CD4-positive, CD25-positive, alpha-beta regulatory T cell (primary cell): ENCODE results near the gene ZNF831. TPM values are rescaled to one million over a fixed set of nuclear protein-coding genes. Genes with fewer than 3 reads are reported as not detected.

Experiments
- ATAC-seq, 2 donors: fragments of 150-1000 bp; cut with Tn5 transposase; one replicate each; pipeline ENCODE4 v1.10.0; 2021; ENCODE audit warnings: low read depth in 2 of 2, moderate number of reproducible peaks in 2 of 2, moderate library complexity in 1 of 2
- DNase-seq, 3 donors: peaks; one replicate each; pipeline versions ENCODE4 v3.0.0 to v3.0.0-alpha.2; 2012 to 2022; ENCODE audit warnings: mixed read lengths in 1 of 3
- H3K27ac ChIP-seq: one replicate; pipeline ENCODE4 v1.7.0; 2013; ENCODE audit warnings: mild to moderate bottlenecking, low read length; ENCODE audit not compliant: insufficient read depth, poor library complexity, severe bottlenecking
- H3K27me3 ChIP-seq: one replicate; pipeline ENCODE4 v1.7.0; 2013; ENCODE audit warnings: low read length; ENCODE audit not compliant: control insufficient read depth, insufficient read depth
- H3K36me3 ChIP-seq: one replicate; pipeline ENCODE4 v1.7.0; 2013; ENCODE audit warnings: mild to moderate bottlenecking, low read length, moderate library complexity; ENCODE audit not compliant: control insufficient read depth, insufficient read depth
- H3K4me1 ChIP-seq: 2 replicates; pipeline ENCODE4 v1.7.0; 2013; ENCODE audit warnings: mild to moderate bottlenecking, low read length; ENCODE audit not compliant: insufficient read depth, control insufficient read depth, poor library complexity, severe bottlenecking
- H3K4me3 ChIP-seq: one replicate; pipeline ENCODE4 v1.7.0; 2013; ENCODE audit warnings: low read depth, mild to moderate bottlenecking, low read length, moderate library complexity
- H3K9me3 ChIP-seq, 2 experiments: 1 replicate in 1 of 2; 2 replicates in 1 of 2; pipeline ENCODE4 v1.7.0; 2013; ENCODE audit warnings: low read length in 2 of 2, mild to moderate bottlenecking in 1 of 2, moderate library complexity in 1 of 2; ENCODE audit not compliant: control insufficient read depth in 2 of 2
- H3K27ac Mint-ChIP-seq, 3 donors: one replicate each; pipeline ENCODE4 v1.8.0; 2020 to 2022; ENCODE audit warnings: mild to moderate bottlenecking in 3 of 3, mixed read lengths in 3 of 3, moderate library complexity in 2 of 3
- H3K27me3 Mint-ChIP-seq: one replicate; pipeline ENCODE4 v1.8.0; 2022; ENCODE audit warnings: mild to moderate bottlenecking, mixed read lengths
- H3K36me3 Mint-ChIP-seq: one replicate; pipeline ENCODE4 v1.8.0; 2020; ENCODE audit warnings: mixed read lengths
- H3K4me1 Mint-ChIP-seq, 4 donors: one replicate each; pipeline ENCODE4 v1.8.0; 2020 to 2022; ENCODE audit warnings: mixed read lengths in 4 of 4, mild to moderate bottlenecking in 1 of 4
- H3K4me3 Mint-ChIP-seq, 4 donors: one replicate each; pipeline ENCODE4 v1.8.0; 2020 to 2022; ENCODE audit warnings: mild to moderate bottlenecking in 4 of 4, mixed read lengths in 4 of 4, moderate library complexity in 3 of 4
- H3K9me3 Mint-ChIP-seq, 7 donors: one replicate each; pipeline ENCODE4 v1.8.0; 2020 to 2022; ENCODE audit warnings: mixed read lengths in 7 of 7, mild to moderate bottlenecking in 3 of 7, moderate library complexity in 2 of 7
- polyA plus RNA-seq, 4 donors: library from polyadenylated mRNA; unstranded; fragments of 300-500 nt; fragmentation: Illumina TruSeq; gene quantifications; one replicate each; pipeline ENCODE4 v1.2.3, GENCODE V29; 2021
- total RNA-seq: library from RNA; stranded (reverse); gene quantifications from one replicate; pipeline ENCODE4 v1.2.3, GENCODE V29; 2022

The ZNF831 gene
- total and polyA plus RNA-seq, 5 donors from 2014 or later = 15.9 to 90.3 (median 19.2) TPM

GRCh38 chr20:59195316-59195993 lies 31.8 kb downstream of the ZNF831 start:
- Mint-ChIP-seq H3K9me3 (peaks cover 0 to 9% (median 3%) of the 10 kb centered on the region in 7 donors), H3K4me1 (peaks cover 0 to 14% (median 7%) of the 10 kb centered on the region in 4 donors), H3K27me3 (no peaks in the 10 kb centered on the region), H3K36me3 (peaks cover 44% of the 10 kb centered on the region), H3K27ac (peak overlapping the region; percentile 52 to 83 (median 77)), H3K4me3 (no peak overlapping the region)
- no peak overlapping the region for H3K4me3 ChIP-seq
- H3K9me3 ChIP-seq = peaks cover 8 to 9% of the 10 kb centered on the region in 2 experiments
- ATAC-seq (no peak), DNase-seq (no peak)
- H3K36me3 ChIP-seq = peaks cover 64% of the 10 kb centered on the region
- no peaks in the 10 kb centered on the region for H3K27me3 ChIP-seq
- H3K27ac ChIP-seq = no peak overlapping the region
- H3K4me1 ChIP-seq = no peaks in the 10 kb centered on the region

GRCh38 chr20:59204165-59204894 lies 40.7 kb downstream of the ZNF831 start:
- H3K36me3 ChIP-seq = peaks cover 86% of the 10 kb centered on the region
- Mint-ChIP-seq H3K36me3 (peaks cover 65% of the 10 kb centered on the region), H3K27ac (peak overlapping the region in 2 of 3 donors; percentile 68), H3K27me3 (no peaks in the 10 kb centered on the region), H3K4me3 (no peak overlapping the region), H3K9me3 (peaks cover 0 to 9% (median 5%) of the 10 kb centered on the region in 7 donors), H3K4me1 (peaks cover 17 to 40% (median 28%) of the 10 kb centered on the region in 4 donors)
- no peaks in the 10 kb centered on the region for H3K27me3 ChIP-seq
- H3K4me1 ChIP-seq = peaks cover 7% of the 10 kb centered on the region
- no peak for ATAC-seq
- H3K9me3 ChIP-seq = peaks cover 8% of the 10 kb centered on the region in 2 experiments
- DNase-seq = no peak
- no peak overlapping the region for H3K27ac ChIP-seq
- H3K4me3 ChIP-seq = no peak overlapping the region

GRCh38 chr20:59205044-59205443 lies 41.4 kb downstream of the ZNF831 start:
- H3K27me3 ChIP-seq = no peaks in the 10 kb centered on the region
- Mint-ChIP-seq H3K27ac (peak overlapping the region in 1 of 3 donors; percentile 12), H3K36me3 (peaks cover 59% of the 10 kb centered on the region), H3K4me1 (peaks cover 15 to 40% (median 29%) of the 10 kb centered on the region in 4 donors), H3K4me3 (no peak overlapping the region), H3K9me3 (peaks cover 0 to 4% (median 1%) of the 10 kb centered on the region in 7 donors), H3K27me3 (no peaks in the 10 kb centered on the region)
- ATAC-seq = no peak
- peaks cover under 1 to 2% of the 10 kb centered on the region in 2 experiments for H3K9me3 ChIP-seq
- peaks cover 7% of the 10 kb centered on the region for H3K4me1 ChIP-seq
- H3K4me3 ChIP-seq = no peak overlapping the region
- H3K27ac ChIP-seq = no peak overlapping the region
- no peak for DNase-seq
- peaks cover 86% of the 10 kb centered on the region for H3K36me3 ChIP-seq

- H3K4me1 Mint-ChIP-seq = peaks cover 6 to 42% (median 29%) of the 10 kb centered on the region in 4 donors
- peaks cover 87% of the 10 kb centered on the region for H3K36me3 ChIP-seq
These were observed 43.6 kb downstream of the ZNF831 start for GRCh38 chr20:59207235-59207634.

GRCh38 chr20:59207742-59208357 lies 44.2 kb downstream of the ZNF831 start:
- no peaks in the 10 kb centered on the region for H3K9me3 ChIP-seq
- peaks cover 7% of the 10 kb centered on the region for H3K4me1 ChIP-seq
- no peak overlapping the region for H3K4me3 Mint-ChIP-seq
- no peaks in the 10 kb centered on the region for H3K27me3 ChIP-seq
- H3K27me3 Mint-ChIP-seq = no peaks in the 10 kb centered on the region
- peak; percentile 63 to 85 (median 77) for DNase-seq
- H3K36me3 Mint-ChIP-seq = peaks cover 59% of the 10 kb centered on the region
- peaks cover 6 to 40% (median 28%) of the 10 kb centered on the region in 4 donors for H3K4me1 Mint-ChIP-seq
- peak; percentile 88 to 93 for ATAC-seq
- H3K9me3 Mint-ChIP-seq = peaks cover 0 to 1% (median 0%) of the 10 kb centered on the region in 7 donors
- H3K27ac ChIP-seq = no peak overlapping the region
- no peak overlapping the region for H3K4me3 ChIP-seq
- peaks cover 89% of the 10 kb centered on the region for H3K36me3 ChIP-seq
- peak overlapping the region in 2 of 3 donors; percentile 55 to 95 for H3K27ac Mint-ChIP-seq

More at GRCh38 chr20:59207235-59207634, 43.6 kb downstream of the ZNF831 start:
- Histone ChIP-seq H3K4me1 (peaks cover 7% of the 10 kb centered on the region), H3K27ac (no peak overlapping the region), H3K4me3 (no peak overlapping the region), H3K27me3 (no peaks in the 10 kb centered on the region), H3K9me3 (no peaks in the 10 kb centered on the region)
- no peaks in the 10 kb centered on the region for H3K27me3 Mint-ChIP-seq
- H3K27ac Mint-ChIP-seq = peak overlapping the region in 2 of 3 donors; percentile 55 to 95
- ATAC-seq (no peak), DNase-seq (no peak)
- no peak overlapping the region for H3K4me3 Mint-ChIP-seq
- peaks cover 53% of the 10 kb centered on the region for H3K36me3 Mint-ChIP-seq
- H3K9me3 Mint-ChIP-seq = peaks cover 0 to 1% (median 0%) of the 10 kb centered on the region in 7 donors

GRCh38 chr20:59210186-59210585 lies 46.6 kb downstream of the ZNF831 start:
- Histone ChIP-seq H3K27ac (no peak overlapping the region), H3K4me1 (peaks cover 7% of the 10 kb centered on the region), H3K9me3 (no peaks in the 10 kb centered on the region), H3K4me3 (no peak overlapping the region), H3K27me3 (no peaks in the 10 kb centered on the region), H3K36me3 (peaks cover 90% of the 10 kb centered on the region)
- no peaks in the 10 kb centered on the region for H3K27me3 Mint-ChIP-seq
- no peak for ATAC-seq
- peaks cover 59% of the 10 kb centered on the region for H3K36me3 Mint-ChIP-seq
- H3K27ac Mint-ChIP-seq = no peak overlapping the region
- no peak overlapping the region for H3K4me3 Mint-ChIP-seq
- H3K9me3 Mint-ChIP-seq = no peaks in the 10 kb centered on the region
- H3K4me1 Mint-ChIP-seq = peaks cover 0 to 35% (median 29%) of the 10 kb centered on the region in 4 donors
- DNase-seq = no peak

GRCh38 chr20:59211208-59211765 lies 47.7 kb downstream of the ZNF831 start:
- Mint-ChIP-seq H3K9me3 (no peaks in the 10 kb centered on the region), H3K27me3 (no peaks in the 10 kb centered on the region), H3K27ac (peak overlapping the region; percentile 76 to 86 (median 79)), H3K4me1 (peaks cover 0 to 30% (median 24%) of the 10 kb centered on the region in 4 donors), H3K36me3 (peaks cover 53% of the 10 kb centered on the region), H3K4me3 (no peak overlapping the region)
- no peak overlapping the region for H3K27ac ChIP-seq
- H3K27me3 ChIP-seq = no peaks in the 10 kb centered on the region
- no peak for DNase-seq
- peaks cover 94% of the 10 kb centered on the region for H3K36me3 ChIP-seq
- no peaks in the 10 kb centered on the region for H3K9me3 ChIP-seq
- H3K4me3 ChIP-seq = no peak overlapping the region
- no peak for ATAC-seq
- peaks cover 7% of the 10 kb centered on the region for H3K4me1 ChIP-seq
